HT1080 (cell line): Measurements from ENCODE around the gene GDPD3. TPM values are rescaled to one million over a fixed set of nuclear protein-coding genes. Genes with fewer than 3 reads are reported as not detected.
A peak's percentile ranks its signal among the peaks of the same experiment; 100 is the strongest.
"Not testable (repeated sequence)": the region's sequence is repeated elsewhere in the genome, so short reads cannot be mapped to it uniquely, and the experiment has no call there.

Experiments used
- DNase-seq: peaks from one replicate; pipeline ENCODE4 v3.0.0-alpha.2; 2015; ENCODE audit warnings: low read depth
- total RNA-seq: library from RNA; depleted of rRNA; stranded (reverse); fragments of >200 nt; shearing (Covaris generic); gene quantifications from 2 replicates; pipeline ENCODE4 v1.2.3, GENCODE V29; 2014

GDPD3 gene
- total RNA-seq, 1 experiment from 2014 or later: 0.06 TPM

- DNase-seq: not testable (repeated sequence)
These were observed 12.4 kb upstream of the GDPD3 start for GRCh38 chr16:30125690-30126089.

- DNase-seq: no peak
These were observed 11.6 kb upstream of the GDPD3 start for GRCh38 chr16:30124985-30125379.

GRCh38 chr16:30122604-30123160, 9.3 kb upstream of the GDPD3 start:
- DNase-seq: no peak

DNA sequence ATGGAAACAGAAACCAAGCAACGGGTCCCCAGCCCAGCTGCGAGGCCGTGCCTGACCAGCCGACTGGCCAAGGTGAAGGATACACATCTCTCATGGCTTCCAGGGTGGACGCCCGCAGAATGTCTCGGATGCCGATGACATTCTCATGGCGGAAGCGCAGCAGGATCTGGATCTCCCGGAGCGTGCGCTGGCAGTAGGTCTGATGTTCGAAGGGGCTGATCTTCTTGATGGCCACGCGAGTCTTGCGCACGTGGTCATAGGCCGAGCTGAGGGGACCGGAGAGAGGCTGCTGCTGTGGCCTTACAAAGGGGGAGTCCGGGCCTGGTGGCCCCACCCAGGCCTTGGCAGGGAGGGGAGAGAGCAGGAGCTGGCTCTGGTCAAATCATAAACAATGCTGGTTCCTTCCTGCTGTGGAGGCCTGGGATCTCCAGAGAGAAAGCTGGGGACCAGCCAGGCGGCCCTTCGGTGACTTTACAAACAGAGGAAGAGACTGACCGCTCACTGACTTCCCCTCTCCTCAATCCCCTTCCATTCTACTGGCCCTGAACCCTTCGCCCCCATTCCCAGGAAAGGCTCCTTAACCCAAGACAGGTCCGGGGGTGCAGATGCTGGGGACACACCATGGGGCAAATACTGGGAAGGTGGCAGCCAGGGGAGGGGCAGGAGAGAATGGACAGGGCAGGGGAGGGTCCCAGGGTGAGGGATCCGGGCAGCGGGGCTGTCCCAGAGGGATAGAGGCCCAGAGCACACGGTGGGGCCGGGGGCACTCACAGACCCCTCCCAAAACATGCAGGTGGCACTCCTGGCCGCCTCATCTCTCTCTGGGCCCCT, 8.6 kb upstream of the GDPD3 start:
- no peak for DNase-seq

GRCh38 chr16:30120340-30121105, 7.2 kb upstream of the GDPD3 start:
- DNase-seq: no peak

DNA sequence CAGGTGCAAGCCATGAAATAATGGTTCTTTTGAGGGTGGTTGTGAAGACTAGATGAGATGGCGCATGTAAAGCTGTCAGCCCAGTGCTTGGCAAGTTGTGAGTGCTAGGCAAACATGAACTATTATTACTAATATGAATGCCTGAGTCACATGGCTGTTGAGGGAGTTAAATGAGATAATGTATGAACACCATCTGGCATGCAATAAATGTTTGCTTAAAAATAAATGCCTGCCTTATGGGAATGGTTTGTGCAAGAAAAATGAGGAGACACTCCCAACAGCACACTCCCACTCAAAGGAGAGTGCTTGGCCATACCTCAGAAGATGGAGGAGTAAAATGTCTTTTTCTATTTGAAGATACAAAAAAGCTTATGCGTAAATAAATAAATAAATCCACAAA, 6.1 kb upstream of the GDPD3 start:
- no peak for DNase-seq

GRCh38 chr16:30117768-30118167, 4.4 kb upstream of the GDPD3 start:
- DNase-seq: no peak

DNA sequence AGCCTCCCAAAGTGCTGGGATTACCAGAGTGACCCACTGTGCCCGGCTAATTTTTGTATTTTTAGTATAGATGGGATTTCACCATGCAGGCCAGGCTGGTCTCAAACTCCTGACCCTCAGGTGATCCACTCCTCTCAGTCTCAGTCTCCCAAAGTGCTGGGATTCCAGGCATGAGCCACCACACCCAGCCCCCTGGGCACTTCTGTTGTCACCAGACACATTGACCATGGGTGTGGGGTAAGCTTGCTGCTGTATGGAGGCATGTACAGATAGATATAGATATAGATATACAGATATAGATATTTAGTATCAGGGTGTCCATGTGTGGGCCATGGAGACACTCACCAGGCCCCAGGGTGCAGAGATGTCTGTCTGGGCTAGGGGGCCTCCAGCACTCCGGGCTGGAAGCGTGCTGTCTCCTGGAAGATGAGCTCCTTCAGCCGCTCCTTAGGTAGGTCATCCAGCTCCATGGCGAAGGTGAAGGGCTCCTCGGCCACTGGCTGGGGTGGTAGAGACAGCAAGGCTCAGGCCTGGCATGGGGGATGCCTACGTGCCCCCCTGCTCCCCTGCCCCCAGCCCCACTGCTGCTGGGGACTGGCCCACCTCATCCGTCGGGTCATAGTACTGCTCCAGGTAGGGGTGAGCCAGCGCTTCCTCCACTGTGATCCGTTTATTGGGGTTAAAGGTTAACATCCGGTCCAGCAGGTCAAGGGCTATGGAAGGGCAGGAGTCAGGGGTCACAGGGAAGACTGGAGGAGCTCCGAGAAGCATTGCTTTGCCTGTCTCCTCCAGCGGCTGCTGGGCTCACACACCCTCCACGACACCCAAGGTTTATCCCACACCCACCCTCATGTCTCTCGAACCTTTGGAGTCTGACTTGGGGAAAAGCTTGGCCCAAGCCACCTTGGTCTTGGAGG, 3.2 kb upstream of the GDPD3 start:
- DNase-seq: no peak

GRCh38 chr16:30115238-30115637, 1.9 kb upstream of the GDPD3 start:
- DNase-seq: no peak

- DNase-seq: not testable (repeated sequence)
These were observed 1.5 kb upstream of the GDPD3 start for GRCh38 chr16:30114833-30115232.

- DNase-seq: no peak
These were observed 1.1 kb upstream of the GDPD3 start for GRCh38 chr16:30114411-30114810.

GRCh38 chr16:30113711-30114333, 485 bp upstream of the GDPD3 start:
- peak; percentile 27 for DNase-seq

DNA sequence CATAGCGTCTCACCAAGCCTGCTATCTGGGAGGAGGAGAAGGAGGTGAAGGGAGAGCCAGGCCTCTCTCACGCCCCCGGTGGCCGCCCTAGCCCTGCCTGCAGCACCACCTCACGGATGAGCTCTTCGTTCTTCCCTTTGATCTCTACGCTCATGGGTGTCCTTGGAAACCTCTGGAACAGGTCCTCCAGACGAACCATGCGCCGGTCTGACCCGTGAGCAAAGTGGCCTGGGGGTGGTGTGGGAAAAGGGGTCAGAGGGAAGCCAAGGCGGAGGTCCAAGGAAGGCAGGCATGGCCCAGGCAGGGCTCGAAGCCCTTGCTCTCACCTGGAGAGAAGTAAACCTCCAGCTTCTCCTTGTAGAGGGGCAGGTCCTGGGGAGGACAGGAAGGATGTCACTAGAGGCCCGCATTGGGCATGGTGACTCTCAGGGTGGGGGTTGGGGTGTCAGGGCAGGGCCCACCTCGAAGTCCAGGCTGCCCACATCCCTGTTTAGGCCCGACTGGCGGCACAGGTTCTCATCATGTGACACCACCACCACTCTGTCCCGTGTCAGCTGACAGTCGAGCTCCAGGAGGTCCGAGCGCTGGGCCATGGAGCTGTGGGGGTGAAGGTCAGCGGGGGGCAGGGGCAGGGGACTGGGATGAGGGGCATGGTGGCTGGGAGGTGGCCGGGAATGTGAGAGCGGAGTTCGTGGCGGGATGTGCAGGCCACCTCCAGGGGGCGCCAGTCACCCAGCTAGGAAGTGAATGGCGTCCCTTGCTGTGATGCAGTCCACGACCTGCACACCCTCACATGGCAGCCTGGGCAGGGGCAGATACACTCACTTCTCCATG, 923 bp downstream of the GDPD3 start:
- peak; percentile 55 for DNase-seq

DNA sequence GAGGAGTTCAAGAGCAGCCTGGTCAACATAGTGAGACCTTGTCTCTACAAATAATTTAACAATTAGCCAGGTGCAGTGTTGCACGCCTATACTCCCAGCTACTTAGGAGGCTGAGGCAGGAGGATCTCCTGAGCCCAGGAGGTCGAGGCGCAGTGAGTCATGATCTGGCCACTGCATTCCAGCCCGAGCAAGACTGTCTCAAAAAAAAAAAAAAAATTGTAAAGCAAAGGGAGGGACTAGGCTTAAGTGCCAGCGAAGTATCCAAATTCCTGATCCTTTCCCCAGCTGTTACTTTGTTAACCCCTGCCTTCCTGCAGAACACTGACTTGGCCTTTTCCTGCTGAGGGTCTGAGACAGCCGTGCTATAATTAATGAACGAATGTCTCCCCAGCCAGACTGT, 2.7 kb downstream of the GDPD3 start:
- peak; percentile 36 for DNase-seq

DNA sequence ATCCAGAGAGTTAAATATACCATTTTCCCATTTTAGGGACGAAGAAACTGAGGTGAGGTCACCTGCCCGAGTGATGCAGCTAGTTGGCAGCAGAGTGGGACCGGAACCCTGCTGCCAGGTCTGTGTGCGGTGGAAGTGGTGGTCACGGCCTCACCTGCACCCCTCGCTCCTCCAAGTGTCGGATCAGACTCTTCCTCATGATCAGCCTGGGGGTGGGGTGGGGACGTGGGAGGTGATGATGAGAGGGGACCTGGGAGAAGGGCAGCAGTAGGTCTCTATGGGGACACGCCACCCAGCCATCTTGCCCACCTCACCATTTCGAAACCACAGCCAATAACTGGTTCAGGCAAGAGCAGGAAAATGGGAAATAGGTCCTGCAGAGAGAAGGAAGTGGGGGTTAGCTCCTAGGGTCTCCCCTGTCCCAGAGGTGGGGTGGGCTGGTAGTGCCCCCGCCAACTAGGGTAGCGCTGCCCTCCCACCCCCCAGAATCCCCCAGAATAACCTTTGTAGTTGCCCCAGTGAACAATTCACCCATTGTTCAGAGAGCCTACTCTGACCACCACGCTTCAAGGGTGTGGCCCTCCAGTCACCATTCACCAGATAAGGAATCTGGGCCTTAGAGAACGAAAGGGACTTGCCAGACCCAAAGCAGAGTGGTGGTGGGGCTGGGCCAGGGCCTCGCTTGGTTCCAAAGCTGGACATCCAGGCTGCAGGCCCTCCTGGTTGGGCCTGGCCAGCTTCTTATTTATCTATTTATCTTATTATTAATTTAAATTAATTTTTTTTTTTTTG, 5.1 kb downstream of the GDPD3 start:
- no peak for DNase-seq

DNA sequence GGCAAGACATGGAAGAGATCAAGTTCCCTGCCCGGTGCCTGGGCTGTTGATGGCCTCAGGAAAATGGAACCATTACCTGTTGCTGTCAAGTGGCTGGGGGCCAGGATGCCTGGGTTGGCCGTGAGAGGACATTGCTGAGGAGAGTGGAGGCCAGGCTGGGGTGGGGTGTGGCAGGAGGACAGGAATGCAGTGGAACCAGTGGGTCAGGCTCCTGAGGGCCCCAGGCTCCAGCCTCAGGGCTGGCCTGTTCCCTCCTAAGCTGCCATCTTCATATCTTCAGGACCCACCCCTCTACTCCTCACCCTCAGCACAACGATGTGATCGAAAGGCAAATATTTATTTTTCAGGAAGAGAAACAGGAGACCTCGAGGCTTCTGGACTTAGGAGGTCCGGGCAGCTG, 8.8 kb downstream of the GDPD3 start:
- DNase-seq: no peak

GRCh38 chr16:30104090-30104489, 9.2 kb downstream of the GDPD3 start:
- no peak for DNase-seq

GRCh38 chr16:30096862-30097563, 16.3 kb downstream of the GDPD3 start:
- DNase-seq: no peak
